A673 (cell line): ENCODE results near the gene UBR4.

Experiments used
- EZH2 ChIP-seq: fragments of 200-600 bp; sonication (generic); IDR thresholded peaks from 2 replicates; pipeline ENCODE4 v1.6.1; 2017; ENCODE audit warnings: borderline replicate concordance, low read depth, mild to moderate bottlenecking, mixed read lengths, antibody characterized with exemption, low read length; ENCODE audit not compliant: poor library complexity, severe bottlenecking
- TF ChIP-seq, protein P1 (sequence below): fragments of 300-800, 200-600 bp; sonication (generic); conservative IDR thresholded peaks from 2 replicates; pipeline ENCODE4 v1.5.1; 2017; ENCODE audit warnings: low read depth, mild to moderate bottlenecking, antibody characterized with exemption, low read length, moderate library complexity, mixed read lengths

DNA sequence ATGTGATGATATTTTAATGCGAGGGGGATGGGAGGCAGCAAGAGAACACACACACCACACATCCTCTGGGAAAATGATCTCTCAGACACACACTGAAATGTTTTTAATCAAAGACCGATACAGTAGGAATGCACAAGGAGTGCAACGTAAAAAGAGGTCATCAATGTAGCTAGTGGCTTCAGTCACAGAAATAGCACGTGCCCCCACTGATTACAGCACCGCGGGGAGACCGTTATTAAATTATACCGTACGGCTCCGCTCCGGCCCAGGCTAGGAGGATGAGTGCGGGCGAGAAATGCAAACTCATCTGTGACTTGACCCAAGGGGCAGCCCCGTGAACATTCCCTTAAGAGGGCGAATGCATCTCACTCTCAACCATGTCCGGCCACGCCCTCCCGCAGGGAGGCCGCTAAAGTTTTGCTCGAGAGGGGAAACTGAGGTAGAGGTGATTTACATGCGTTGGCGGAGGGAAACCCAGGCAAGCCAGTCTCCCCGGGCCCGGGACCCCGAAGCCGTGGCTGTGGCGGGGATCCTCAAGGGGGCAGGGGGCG lies 552 bp downstream of the UBR4 start:
- TF ChIP-seq, protein P1, sequence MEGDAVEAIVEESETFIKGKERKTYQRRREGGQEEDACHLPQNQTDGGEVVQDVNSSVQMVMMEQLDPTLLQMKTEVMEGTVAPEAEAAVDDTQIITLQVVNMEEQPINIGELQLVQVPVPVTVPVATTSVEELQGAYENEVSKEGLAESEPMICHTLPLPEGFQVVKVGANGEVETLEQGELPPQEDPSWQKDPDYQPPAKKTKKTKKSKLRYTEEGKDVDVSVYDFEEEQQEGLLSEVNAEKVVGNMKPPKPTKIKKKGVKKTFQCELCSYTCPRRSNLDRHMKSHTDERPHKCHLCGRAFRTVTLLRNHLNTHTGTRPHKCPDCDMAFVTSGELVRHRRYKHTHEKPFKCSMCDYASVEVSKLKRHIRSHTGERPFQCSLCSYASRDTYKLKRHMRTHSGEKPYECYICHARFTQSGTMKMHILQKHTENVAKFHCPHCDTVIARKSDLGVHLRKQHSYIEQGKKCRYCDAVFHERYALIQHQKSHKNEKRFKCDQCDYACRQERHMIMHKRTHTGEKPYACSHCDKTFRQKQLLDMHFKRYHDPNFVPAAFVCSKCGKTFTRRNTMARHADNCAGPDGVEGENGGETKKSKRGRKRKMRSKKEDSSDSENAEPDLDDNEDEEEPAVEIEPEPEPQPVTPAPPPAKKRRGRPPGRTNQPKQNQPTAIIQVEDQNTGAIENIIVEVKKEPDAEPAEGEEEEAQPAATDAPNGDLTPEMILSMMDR = no peak
- TF ChIP-seq EZH2 = no peak
